CD4-positive, alpha-beta T cell treated with Interferon alpha-2 for 1 hour (primary cell): ENCODE measurements around the gene PLPPR5.
A peak's percentile ranks its signal among the peaks of the same experiment; 100 is the strongest.
"Not testable (repeated sequence)": the region's sequence is repeated elsewhere in the genome, so short reads cannot be mapped to it uniquely, and the experiment has no call there.

Experiments used
- DNase-seq, 2 donors: peaks; one replicate each; pipeline ENCODE4 v3.0.0-alpha.2; 2020 to 2022

Gene PLPPR5

DNA sequence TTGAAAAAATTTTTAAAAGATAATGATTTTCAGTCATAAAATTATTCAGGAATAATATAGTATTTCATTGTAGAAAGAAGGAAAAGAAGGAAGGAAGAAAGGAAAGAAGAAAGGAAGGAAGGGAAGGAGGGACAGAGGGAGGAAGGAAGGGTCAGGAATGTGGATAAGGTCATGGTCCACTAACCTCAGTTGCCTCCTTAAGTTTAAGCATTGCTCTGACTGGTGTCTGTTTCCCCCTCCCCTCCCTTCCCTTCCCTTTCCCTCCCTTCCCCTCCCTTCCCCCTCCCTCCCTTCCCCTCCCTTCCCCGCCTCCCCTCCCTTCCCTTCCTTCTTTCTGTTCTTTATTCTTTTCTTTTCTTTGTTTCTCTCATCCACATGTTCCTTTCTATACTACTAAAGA, 95.7 kb downstream of the PLPPR5 start:
- no peak for DNase-seq

DNA sequence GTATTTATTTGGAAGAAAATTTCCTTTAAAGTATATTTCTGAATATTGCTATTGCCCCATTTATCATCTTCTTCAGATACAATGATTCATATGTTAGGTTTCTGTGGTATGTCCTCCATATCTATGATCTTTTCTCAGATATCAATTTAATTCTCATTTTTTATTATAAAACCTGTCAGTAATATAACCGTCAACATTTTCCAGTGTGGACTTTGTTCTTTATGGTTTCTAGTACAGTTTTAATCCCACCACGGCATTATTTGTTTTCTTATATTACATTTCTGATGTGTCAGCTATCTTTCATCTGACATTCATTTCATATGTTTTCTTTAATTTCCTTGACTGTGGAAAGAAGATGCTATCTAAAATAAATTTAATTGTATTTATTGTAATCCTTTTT, 97.9 kb downstream of the PLPPR5 start:
- no peak for DNase-seq

DNA sequence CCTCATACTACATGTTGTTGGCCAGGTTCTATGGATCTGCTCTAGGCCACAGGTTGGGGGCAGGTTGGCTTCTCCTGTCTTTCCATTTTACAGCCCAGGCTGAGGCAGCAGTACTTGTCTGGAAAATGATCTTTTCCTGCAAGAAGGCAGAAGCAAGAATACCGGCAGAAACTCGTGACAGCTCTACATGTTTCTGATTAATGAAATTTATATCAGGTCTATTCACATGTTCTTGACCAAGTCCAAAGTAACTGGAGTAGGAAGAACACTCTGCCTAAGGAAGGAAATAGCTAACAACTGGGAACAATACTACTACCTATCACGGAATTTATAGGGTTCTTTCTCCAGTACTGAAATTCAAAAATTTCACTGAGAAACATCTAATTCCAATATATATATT, 98.3 kb downstream of the PLPPR5 start:
- no peak for DNase-seq

DNA sequence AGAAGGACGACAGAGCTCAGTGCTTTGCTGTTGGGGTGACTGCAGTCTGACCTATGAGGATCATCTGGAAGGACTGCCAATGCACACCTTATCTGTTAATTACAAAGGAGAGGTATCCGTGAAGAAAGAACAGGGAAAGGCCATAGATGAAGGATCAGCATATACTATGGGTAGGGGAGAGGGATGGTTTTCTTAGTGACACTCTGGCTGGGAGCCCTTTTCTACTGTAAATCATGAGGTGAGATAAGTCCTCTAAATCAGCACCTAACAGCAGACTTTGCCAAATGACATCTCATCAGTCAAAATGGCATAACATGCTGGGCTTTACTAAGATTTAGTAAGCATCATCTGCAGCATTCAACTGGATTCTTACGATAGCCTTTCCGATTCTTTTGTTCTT, 100.0 kb downstream of the PLPPR5 start:
- no peak for DNase-seq

DNA sequence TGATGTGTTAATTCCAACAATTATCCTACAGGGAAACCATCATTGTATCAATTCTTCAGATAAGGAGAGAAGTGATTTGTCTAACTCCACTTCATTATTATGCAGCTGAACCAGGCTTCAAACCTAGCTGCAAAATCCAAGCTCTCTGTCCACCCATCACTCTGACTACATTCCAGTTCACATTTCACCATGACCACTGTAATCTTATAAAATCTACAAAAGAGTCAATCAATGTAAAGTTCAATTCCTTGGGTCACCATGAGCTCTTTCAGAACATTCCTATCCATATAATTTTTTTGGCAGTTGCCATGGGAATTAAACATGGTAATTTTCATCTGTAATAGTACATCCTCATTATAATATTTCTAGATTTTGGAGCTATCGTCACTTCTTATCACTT, 100.9 kb downstream of the PLPPR5 start:
- no peak for DNase-seq

DNA sequence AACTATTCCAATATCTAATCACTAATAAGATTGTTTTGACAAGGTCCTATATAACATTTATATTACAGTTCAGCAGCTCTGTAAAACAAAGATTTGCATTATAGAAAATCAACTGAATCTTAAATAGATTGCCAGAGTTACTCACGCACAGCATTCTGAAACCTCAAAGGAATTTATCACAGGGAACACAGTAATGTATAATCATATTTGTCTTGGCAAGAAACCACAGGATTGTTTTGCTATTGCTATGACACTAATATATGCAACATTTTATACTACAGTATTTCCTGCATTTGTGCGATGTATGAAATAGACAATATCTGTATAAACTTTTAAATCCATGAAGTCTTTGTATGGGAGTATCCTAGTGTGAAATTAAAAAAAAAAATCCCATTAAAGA, 101.4 kb downstream of the PLPPR5 start:
- no peak for DNase-seq

DNA sequence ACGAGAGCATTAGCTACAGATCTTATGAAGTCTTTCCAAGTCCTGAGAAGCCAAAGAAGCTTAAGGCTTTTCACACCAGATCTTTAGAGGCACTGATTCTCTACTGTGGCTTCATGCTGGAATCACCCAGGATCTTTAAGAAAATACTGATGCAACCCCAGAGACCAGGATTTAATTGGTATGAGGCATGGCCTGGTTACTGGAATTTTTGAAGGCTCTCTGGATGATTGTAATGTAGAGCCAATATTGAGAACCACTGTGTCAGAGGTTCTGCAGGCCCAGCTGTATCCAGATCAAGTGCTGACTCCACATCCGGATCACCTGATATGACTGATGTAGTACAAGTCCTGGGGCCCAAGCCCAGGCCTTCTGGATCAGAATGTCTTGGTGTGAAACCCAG, 105.7 kb downstream of the PLPPR5 start:
- DNase-seq = no peak

DNA sequence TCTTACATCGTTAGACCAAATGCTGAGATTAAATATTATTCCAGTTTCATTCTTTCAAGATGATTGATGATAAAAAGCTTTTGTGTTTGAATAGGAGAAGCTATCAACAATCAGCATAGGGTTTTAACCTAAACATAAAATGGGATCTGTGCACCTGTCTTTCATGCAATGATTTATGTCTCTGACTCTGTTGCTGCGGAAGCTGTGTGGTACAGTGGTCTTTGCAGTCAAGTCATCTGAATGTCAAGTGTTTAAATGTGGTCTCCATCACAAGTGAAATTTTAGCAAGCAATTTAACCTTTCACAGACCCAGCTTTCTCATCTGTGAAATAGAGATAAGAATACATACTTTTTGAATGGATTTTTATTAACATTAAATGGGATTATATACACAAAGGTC, 107.2 kb downstream of the PLPPR5 start:
- no peak for DNase-seq

DNA sequence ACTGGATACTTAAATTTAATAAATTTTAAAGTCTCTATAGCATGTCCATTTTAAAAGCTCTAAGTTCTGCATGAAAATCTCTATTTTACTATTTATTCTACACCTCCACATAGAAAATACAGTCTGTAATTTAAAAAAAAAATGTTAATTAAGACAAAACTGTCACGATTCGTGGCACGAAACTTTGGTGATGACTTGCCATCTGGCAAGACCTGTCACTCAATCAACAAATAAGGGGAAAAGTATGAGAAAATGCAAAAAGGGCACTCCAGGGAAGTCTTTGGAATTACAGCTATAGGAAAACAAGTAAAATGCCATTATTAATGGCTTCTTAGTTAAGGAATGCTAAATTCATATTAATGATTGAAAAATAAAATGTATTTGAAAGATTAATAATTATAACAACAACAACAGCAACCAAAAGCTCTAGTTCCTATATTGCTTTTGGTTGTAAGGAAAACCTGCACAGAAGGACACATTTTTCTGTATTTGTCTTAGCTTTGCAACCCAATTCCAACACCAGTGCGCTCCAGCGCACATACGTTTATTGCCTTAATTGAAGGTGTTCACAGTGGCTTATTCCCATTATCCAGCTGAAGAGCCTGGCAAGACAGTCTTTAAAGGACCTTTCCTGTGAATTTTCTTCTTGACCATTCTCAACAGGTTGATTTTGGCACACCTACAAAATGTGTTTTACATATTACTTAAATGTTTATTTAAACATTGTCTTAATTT, 107.8 kb downstream of the PLPPR5 start:
- no peak for DNase-seq

DNA sequence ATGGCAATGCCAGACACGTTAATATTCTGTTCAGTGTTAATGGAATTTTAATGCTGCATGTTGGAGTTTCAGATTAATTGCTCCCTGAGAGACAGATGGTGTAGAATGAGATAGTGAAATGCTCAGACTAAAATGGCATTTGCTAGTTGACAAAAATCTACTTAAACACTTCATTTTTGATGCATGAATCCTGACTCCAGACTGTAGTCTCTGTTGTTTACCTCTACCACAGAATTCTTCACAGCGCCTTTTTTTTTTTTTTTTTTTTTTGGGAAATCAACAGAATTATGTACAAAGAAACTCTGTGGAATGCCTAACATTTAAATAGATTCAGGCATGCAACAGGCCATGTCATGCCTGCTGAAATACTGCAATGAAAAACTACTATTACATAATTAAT, 111.3 kb downstream of the PLPPR5 start:
- no peak for DNase-seq

DNA sequence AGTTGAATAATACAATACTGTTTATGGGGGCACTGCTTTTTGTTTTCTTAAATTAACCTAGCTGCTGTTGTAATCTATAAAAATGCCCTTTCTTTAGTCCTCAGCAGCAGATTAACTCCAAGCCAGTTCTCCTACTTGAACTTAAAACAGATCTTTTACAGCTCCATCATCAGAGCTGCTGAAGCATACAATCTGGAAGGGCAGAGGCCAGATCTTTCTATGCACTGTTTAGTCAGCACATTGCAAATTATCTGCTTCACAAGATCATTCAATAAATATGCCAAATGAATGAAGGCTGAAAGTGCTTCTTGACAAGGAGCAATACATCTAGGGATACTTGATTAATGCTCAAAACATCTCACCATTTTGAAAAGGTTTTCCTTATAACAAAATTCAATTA, 115.8 kb downstream of the PLPPR5 start:
- DNase-seq = no peak

DNA sequence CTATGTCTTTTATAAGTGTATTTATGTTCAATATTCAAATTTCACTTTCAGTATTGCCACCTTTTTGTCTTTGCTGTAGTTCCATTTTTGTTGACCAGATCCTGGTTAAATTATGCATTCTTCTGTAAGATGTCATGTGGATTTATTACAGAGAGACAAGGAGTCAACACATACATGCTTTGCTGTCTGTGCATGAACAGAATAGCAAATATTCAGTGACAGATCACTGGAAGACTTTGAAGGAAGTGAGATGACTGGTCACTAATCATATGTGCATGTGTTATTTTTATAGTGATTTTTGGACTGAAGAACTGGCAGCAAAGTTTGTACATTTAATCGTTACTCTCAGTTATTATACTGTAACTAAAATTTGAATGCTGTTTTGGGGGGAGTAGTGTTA, 117.2 kb downstream of the PLPPR5 start:
- no peak for DNase-seq

DNA sequence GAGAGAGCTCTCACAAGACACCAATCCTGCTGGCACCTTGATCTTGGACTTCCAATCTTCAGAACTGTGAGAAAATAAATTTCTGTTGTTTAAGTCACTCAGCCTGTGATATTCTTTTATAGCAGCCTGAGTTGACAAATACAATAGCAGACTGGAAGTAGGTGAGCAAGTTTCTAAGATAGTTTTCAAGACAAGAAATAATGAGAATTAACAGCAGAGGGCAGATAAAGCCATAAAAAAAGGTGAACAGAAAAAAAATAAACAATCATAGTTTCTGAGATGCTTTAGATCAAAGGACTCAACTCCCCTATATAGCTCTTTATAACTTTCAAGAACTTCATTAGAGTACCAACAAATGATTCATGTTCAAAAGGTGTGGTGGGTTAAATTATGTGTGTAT, 119.8 kb downstream of the PLPPR5 start:
- DNase-seq = no peak

DNA sequence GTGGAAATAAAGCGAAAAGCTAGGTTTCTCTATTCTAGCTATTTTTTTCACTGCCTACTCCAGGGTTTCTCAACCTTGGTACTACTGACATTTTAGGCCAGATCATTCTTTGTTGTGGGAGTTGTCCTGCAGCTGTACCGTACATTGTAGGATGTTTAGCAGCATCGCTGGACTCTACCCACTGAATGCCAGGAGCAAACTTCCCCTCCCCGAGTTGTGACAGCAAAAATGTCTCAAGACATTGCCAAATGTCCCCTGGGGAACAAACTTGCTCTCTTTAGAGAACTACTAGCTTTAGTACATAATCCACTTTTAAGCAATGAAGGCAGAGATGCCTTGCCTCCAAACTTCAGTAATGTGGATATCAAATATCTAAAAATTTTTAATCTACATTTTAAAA, 122.8 kb downstream of the PLPPR5 start:
- no peak for DNase-seq

DNA sequence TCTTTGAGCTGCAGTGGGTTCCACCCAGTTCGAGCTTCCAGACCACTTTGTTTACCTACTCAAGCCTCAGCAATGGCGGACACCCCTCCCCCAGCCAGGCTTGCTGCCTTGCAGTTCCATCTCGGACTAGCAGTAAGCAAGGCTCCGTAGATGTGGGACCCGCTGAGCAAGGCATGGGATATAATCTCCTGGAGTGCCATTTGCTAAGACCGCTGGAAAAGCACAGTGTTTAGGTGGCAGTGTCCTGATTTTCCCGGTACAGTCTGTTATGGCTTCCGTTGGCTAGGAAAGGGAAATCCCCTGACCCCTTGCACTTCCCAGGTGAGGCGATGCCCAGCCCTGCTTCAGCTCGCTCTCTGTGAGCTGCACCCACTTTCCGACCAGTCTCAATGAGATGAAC, 123.4 kb downstream of the PLPPR5 start:
- not testable (repeated sequence) for DNase-seq

DNA sequence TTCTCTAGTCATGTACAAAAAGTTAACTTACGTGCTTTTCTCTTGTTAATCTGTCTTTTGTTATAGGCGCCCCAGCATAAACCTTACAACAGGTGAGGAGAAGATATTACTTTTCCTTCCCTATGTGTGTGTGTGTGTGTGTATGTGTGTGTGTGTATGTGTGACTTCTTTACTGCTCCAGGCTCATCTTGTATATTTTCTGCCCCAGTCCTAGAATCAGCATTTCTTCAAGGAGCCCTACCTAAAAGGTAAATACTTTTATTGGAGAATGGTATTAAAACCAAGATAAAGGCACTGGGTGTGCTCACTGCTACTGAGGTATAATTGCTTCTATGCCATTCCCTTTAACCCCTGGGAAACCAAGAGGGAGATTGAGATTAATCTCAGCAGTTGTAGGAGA, 129.8 kb downstream of the PLPPR5 start:
- no peak for DNase-seq

DNA sequence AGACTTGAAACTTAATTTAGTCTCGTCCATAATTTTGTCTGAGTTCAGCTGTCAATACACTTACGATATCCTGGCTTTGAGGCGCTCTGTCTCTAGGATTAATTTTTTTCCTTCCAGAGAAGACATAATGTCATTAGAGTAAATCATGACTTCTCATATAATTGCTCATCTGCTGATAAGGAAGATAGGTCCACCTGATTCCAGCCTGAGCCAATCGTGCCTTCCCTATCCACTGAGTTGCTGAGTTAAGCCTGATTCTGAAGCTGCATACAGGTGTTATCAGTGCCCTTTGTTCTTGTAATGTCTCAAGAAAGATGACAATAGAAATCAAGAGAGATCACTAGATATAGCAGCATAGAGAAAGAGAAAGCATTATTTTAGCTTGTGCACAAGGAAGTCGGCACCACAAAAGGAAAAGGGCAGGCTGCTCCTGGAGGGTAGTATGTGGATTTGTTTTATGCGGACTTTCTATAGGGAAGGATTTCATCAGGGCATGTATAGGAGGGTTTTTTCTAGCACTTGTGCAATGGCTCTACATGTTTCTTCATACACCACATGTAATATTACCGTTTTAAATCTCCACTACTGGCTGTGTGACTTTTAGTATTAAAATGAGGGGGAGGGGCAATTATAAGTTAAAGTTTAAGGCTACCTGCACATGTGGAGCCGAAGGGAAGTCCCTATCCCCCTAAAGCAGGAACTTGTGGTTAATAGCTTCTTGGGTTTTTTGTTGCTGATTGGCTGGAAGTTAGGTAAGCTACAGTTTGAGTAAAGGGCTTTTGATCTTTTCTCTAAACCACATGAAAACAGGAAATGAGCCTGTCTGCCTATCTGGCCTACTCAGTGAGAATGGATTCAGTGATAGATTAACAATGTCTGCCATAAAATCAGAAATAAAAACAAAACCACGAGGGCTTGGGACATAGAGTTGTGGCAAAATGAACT, 133.4 kb downstream of the PLPPR5 start:
- DNase-seq = peak; percentile 73 to 91

DNA sequence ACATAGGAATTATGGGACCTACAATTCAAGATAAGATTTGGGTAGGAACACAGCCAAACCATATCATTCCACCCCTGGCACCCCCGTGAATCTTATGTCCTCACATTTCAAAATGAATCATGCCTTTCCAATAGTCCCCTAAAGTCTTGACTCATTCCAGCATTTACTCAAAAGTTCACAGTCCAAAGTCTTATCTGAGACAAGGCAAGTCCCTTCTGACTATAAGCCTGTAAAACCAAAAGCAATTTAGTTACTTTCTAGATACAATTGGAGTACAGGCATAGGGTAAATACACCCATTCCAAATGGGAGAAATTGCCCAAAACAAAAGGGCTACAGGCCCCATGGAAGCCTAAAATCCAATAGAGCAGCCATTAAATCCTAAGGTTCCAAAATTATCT, 138.9 kb downstream of the PLPPR5 start:
- no peak for DNase-seq

DNA sequence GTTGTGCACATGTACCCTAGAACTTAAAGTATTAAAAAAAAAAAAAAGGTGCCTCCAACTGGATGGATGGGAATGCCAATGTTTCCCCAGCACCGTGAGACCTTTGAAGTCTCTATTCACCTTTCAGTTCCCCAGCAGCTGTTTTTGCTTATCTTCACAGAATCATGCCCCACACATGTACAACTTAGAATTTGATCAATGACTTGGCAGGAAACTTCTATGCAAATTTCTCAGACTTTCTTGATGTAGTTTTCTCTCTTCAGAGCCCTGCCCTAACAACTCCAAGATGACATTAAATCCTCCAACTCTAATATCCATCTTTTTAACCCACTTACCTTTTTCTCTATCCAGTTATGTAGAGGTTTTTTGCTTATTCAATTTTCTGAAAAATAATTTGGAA, 144.3 kb downstream of the PLPPR5 start:
- no peak for DNase-seq

DNA sequence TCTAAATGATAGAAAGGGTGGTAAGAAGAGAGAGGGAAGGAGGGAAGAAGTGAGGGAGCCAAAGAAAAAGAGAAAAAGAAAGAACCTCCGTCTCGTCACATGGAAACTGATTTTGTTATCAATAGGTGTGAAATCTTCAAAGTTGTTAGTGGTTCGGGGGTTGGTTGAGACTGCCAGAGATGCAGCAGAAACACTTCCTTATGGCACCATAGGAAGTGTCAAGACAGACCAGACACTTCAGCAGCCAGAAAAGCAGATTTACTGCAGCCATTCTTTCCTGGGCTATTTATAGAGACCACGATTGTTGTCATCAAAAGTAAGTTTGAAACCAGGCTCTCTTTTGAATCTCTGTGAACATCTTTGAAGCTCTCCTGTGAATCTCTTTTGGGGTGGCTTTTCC, 150.5 kb downstream of the PLPPR5 start:
- peak in 1 of 2 donors; percentile 38 for DNase-seq

DNA sequence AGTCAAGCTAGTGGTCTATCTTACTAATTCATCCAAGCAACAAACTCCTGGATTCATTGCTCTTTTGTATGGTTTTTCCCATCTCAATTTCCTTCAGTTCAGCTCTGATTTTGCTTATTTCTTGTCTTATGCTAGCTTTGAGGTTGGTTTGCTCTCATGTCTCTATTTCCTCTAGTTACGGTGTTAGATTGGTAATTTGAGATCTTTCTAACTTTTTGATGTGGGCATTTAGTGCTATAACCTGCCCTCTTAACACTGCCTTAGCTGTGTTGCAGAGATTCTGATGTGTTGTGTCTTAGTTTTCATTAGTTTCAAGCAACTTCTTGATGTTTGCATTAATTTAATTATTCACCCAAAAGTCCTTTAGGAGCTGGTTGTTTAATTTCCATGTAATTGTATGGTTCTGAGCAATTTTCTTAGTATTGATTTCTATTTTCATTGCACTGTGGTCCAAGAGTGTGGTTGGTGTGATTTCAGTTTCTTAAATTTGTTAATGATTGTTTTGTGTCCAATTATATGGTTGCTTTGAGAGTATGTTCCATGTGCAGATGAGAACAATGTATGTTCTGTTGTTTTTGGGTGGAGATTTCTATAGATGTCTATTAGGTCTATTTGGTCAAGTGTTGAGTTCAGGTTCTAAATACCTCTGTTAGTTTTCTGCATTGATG, 154.6 kb downstream of the PLPPR5 start:
- peak in 1 of 2 donors; percentile 16 for DNase-seq

DNA sequence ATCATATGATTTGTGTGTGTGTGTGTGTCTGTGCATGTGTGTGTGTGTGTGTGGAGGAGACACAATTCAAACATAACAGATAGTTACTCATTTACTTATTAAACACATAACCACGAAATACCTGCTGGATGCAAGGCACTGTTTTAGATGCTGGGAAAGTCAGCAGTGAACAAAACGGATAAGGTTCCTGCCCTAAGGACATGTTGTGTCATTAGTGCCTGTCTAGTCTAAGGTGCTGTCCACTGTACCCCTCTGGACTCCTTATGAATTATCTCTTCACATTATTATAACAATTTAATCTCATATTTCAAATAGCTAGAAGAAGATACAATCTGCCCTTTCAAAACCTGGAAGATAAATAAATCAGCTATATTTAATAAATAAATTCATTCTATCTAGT, 162.4 kb downstream of the PLPPR5 start:
- DNase-seq = no peak
